IgD-negative memory B cell (primary cell): ENCODE results near the gene SNUPN. TPM values are rescaled to one million over a fixed set of nuclear protein-coding genes. Genes with fewer than 3 reads are reported as not detected.

Experiments
- H3K27ac Mint-ChIP-seq, 3 donors: one replicate each; pipeline ENCODE4 v1.8.0; 2020 to 2022; ENCODE audit warnings: mild to moderate bottlenecking in 3 of 3, mixed read lengths in 3 of 3, moderate library complexity in 1 of 3
- H3K27me3 Mint-ChIP-seq: one replicate; pipeline ENCODE4 v1.8.0; 2021; ENCODE audit warnings: mixed read lengths
- H3K36me3 Mint-ChIP-seq: one replicate; pipeline ENCODE4 v1.8.0; 2020; ENCODE audit warnings: mild to moderate bottlenecking, mixed read lengths
- H3K4me1 Mint-ChIP-seq, 3 donors: one replicate each; pipeline ENCODE4 v1.8.0; 2020 to 2022; ENCODE audit warnings: mixed read lengths in 3 of 3, mild to moderate bottlenecking in 1 of 3
- H3K4me3 Mint-ChIP-seq, 4 donors: one replicate each; pipeline ENCODE4 v1.8.0; 2020 to 2022; ENCODE audit warnings: mild to moderate bottlenecking in 4 of 4, mixed read lengths in 4 of 4, moderate library complexity in 3 of 4
- H3K9me3 Mint-ChIP-seq, 3 donors: one replicate each; pipeline ENCODE4 v1.8.0; 2020 to 2021; ENCODE audit warnings: mixed read lengths in 3 of 3, mild to moderate bottlenecking in 1 of 3
- polyA plus RNA-seq: library from polyadenylated mRNA; unstranded; fragments of 300-500 nt; fragmentation: Illumina TruSeq; gene quantifications from one replicate; pipeline ENCODE4 v1.2.3, GENCODE V29; 2021

Gene SNUPN
- 25.4 TPM for polyA plus RNA-seq

GRCh38 chr15:75625542-75626347 lies at the start of gene SNUPN:
Gene SNUPN, minus strand, starts transcription at chr15:75625725. Its CDS starts 4,674 bp downstream, at chr15:75621051.
- Mint-ChIP-seq H3K4me1 (peaks cover 7 to 14% (median 8%) of the 10 kb centered on the region in 3 donors), H3K4me3 (peak within 1 kb of the TSS; percentile 89 to 97 (median 96)), H3K27me3 (no peaks in the 10 kb centered on the region), H3K9me3 (no peaks in the 10 kb centered on the region), H3K27ac (peak within 1 kb of the TSS; percentile 98 to 100 (median 98)), H3K36me3 (peaks cover 1% of the 10 kb centered on the region)

- Mint-ChIP-seq H3K27ac (no peak overlapping the region), H3K9me3 (no peaks in the 10 kb centered on the region), H3K27me3 (no peaks in the 10 kb centered on the region), H3K4me1 (peaks cover 0 to 3% (median 2%) of the 10 kb centered on the region in 3 donors), H3K4me3 (no peak overlapping the region), H3K36me3 (peaks cover 1% of the 10 kb centered on the region)
Observed at GRCh38 chr15:75674366-75674765, 48.8 kb upstream of the SNUPN start.

DNA sequence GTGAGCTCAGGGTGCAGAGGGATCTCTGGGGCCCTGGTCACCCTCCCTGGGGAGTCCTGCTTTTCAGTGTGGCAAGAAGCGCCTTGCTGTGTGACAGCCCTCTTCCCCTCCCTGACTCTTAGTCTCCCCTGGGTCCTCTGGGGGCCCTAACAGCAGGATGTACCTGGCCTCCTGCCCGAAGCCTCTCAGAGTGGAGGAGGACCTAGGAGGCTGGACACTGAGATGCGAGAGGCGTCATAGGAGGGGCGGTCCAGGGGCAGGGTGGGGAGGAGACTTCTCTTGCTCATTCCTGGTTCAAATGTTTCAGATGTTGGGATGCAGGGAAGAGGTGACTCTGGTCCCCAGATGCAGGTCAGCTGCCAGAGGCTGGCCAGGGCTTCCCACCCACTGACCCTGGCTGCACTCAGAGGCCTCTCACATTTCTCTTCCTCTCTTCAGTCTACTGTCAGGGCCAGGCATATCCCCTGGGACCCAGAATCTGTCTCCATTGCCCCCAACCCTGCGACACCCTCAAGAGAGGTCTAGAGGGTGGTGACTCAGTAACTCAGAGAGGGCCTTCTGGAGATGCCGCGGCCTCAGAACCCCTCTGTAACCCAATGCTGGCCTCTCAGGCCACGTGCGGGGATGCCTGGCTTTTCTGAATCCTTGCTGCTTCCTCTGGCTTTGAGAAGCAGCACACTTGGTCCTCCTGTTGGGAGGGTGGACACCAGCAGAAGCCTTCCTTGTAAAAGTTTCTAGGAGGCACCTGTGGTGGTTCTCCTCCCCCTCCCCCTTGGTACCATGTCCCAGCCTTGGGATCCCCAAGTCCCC lies 48.1 kb upstream of the SNUPN start:
- Mint-ChIP-seq H3K9me3 (no peaks in the 10 kb centered on the region), H3K4me1 (peaks cover 0 to 3% (median 2%) of the 10 kb centered on the region in 3 donors), H3K27me3 (no peaks in the 10 kb centered on the region), H3K4me3 (peak overlapping the region in 1 of 4 donors; percentile 32), H3K27ac (no peak overlapping the region), H3K36me3 (peaks cover 1% of the 10 kb centered on the region)

GRCh38 chr15:75672646-75673425 lies 47.3 kb upstream of the SNUPN start:
- H3K27me3 Mint-ChIP-seq, result no peaks in the 10 kb centered on the region
- no peak overlapping the region for H3K27ac Mint-ChIP-seq
- no peaks in the 10 kb centered on the region for H3K9me3 Mint-ChIP-seq
- peak overlapping the region in 1 of 4 donors; percentile 17 for H3K4me3 Mint-ChIP-seq
- H3K4me1 Mint-ChIP-seq, result peaks cover 0 to under 1% (median 0%) of the 10 kb centered on the region in 3 donors
- H3K36me3 Mint-ChIP-seq, result peaks cover 1% of the 10 kb centered on the region

- H3K4me1 Mint-ChIP-seq, result no peaks in the 10 kb centered on the region
- no peaks in the 10 kb centered on the region for H3K27me3 Mint-ChIP-seq
- H3K4me3 Mint-ChIP-seq, result no peak overlapping the region
- peaks cover 1% of the 10 kb centered on the region for H3K36me3 Mint-ChIP-seq
- H3K27ac Mint-ChIP-seq, result no peak overlapping the region
- H3K9me3 Mint-ChIP-seq, result no peaks in the 10 kb centered on the region
Observed at GRCh38 chr15:75671730-75672602, 46.4 kb upstream of the SNUPN start.

- Mint-ChIP-seq H3K4me3 (no peak overlapping the region), H3K36me3 (peaks cover 1% of the 10 kb centered on the region), H3K9me3 (no peaks in the 10 kb centered on the region), H3K27me3 (no peaks in the 10 kb centered on the region), H3K4me1 (no peaks in the 10 kb centered on the region), H3K27ac (no peak overlapping the region)
Observed at GRCh38 chr15:75669879-75670212, 44.3 kb upstream of the SNUPN start.

DNA sequence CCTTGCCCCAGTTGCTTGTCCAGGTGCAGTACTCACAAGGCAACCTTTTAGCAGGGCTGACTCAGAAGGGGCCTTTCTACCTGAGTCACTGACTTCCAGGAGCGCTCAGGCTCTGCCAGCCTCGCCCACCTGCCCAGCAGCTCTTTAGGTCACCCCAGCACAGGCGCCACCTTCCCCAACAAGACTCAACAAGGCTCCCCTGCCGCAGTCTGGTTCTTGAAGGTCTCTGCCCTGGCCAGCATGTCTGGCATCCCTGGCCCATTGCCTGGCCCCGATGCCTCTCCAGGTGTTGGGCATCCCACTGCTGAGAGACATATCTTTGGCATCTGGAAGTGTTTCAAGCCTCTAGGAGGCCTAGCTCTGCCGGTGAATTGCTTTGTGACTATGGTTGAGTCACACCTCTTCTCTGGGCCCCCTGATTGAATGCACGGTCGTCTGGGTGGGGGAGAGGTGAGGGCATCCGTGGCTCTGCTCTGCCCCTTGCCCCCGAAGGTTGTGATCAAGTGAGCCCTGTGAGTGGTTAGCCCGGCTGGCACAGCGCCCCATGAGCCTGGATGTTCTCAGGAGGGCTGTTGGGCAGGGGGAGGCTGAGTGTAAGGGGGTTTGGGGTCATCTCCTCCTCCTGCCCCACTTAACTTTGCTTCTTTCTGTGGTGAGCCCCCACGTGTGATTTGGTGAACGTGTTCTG lies 43.8 kb upstream of the SNUPN start:
- Mint-ChIP-seq H3K9me3 (no peaks in the 10 kb centered on the region), H3K4me1 (no peaks in the 10 kb centered on the region), H3K4me3 (no peak overlapping the region), H3K27me3 (peaks cover 4% of the 10 kb centered on the region), H3K27ac (no peak overlapping the region), H3K36me3 (peaks cover 1% of the 10 kb centered on the region)

DNA sequence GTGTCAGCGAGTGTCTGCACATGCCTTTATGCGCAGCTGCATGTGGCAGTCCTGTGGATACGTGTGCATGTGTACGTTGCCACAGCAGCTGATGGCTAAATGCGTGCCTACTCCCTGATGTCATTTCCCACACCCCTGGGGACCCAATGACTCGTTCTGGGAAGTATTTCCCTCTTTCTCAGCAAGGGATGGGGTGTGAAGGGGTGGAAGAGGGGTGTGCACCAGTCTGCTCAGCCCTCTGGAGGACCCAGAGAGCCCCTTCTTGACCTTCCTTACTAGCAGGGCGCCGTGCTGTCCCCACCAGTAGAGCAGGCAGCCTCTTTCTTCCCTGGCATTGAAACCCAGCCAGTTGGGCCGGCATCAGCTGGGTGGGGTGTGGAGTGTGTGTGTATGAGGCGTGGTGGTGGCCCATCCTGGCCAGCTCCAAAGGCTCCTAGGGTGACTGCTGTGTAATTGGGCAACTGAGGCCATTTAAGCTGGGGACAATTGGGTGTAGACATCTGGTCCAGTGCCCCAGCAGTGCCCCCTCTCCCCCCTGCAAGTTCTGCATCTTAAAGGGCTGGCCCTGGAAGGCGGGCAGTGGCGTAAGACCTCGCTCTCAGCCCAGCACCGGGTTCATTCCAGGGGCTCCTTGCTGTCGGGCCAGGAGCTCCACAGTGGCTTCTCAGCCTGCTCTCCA lies 41.4 kb upstream of the SNUPN start:
- Mint-ChIP-seq H3K4me1 (no peaks in the 10 kb centered on the region), H3K9me3 (no peaks in the 10 kb centered on the region), H3K27ac (no peak overlapping the region), H3K27me3 (peaks cover 4% of the 10 kb centered on the region), H3K4me3 (no peak overlapping the region), H3K36me3 (peaks cover 1% of the 10 kb centered on the region)

GRCh38 chr15:75663931-75664421 lies 38.5 kb upstream of the SNUPN start:
- H3K27ac Mint-ChIP-seq, result no peak overlapping the region
- no peaks in the 10 kb centered on the region for H3K9me3 Mint-ChIP-seq
- peaks cover 4% of the 10 kb centered on the region for H3K27me3 Mint-ChIP-seq
- H3K4me3 Mint-ChIP-seq, result no peak overlapping the region
- no peaks in the 10 kb centered on the region for H3K36me3 Mint-ChIP-seq
- H3K4me1 Mint-ChIP-seq, result no peaks in the 10 kb centered on the region

GRCh38 chr15:75662823-75663519 lies 37.4 kb upstream of the SNUPN start:
- peaks cover 4% of the 10 kb centered on the region for H3K27me3 Mint-ChIP-seq
- no peaks in the 10 kb centered on the region for H3K4me1 Mint-ChIP-seq
- no peak overlapping the region for H3K27ac Mint-ChIP-seq
- no peak overlapping the region for H3K4me3 Mint-ChIP-seq
- no peaks in the 10 kb centered on the region for H3K9me3 Mint-ChIP-seq
- no peaks in the 10 kb centered on the region for H3K36me3 Mint-ChIP-seq

GRCh38 chr15:75661756-75662140 lies 36.2 kb upstream of the SNUPN start:
- Mint-ChIP-seq H3K27me3 (peaks cover 4% of the 10 kb centered on the region), H3K4me3 (no peak overlapping the region), H3K4me1 (no peaks in the 10 kb centered on the region), H3K36me3 (no peaks in the 10 kb centered on the region), H3K27ac (no peak overlapping the region), H3K9me3 (no peaks in the 10 kb centered on the region)

GRCh38 chr15:75661100-75661755 lies 35.7 kb upstream of the SNUPN start:
- Mint-ChIP-seq H3K4me1 (no peaks in the 10 kb centered on the region), H3K36me3 (no peaks in the 10 kb centered on the region), H3K9me3 (no peaks in the 10 kb centered on the region), H3K27me3 (peaks cover 4% of the 10 kb centered on the region), H3K27ac (no peak overlapping the region), H3K4me3 (no peak overlapping the region)
